GM19395 (cell line): ENCODE data around the gene ADAMTS12.

Experiments used
- ATAC-seq: cut with Tn5 transposase; IDR thresholded peaks from one replicate; pipeline ENCODE4 v1.9.1; 2021; ENCODE audit warnings: mild to moderate bottlenecking, moderate library complexity; ENCODE audit not compliant: unreplicated experiment

The ADAMTS12 gene

GRCh38 chr5:33807771-33808170 lies 84.0 kb downstream of the ADAMTS12 start:
- no peak for ATAC-seq

GRCh38 chr5:33806738-33807442 lies 84.9 kb downstream of the ADAMTS12 start:
- ATAC-seq, result no peak

- no peak for ATAC-seq
Observed at GRCh38 chr5:33801292-33801691, 90.5 kb downstream of the ADAMTS12 start.

- no peak for ATAC-seq
Observed at GRCh38 chr5:33800241-33800950, 91.4 kb downstream of the ADAMTS12 start.

DNA sequence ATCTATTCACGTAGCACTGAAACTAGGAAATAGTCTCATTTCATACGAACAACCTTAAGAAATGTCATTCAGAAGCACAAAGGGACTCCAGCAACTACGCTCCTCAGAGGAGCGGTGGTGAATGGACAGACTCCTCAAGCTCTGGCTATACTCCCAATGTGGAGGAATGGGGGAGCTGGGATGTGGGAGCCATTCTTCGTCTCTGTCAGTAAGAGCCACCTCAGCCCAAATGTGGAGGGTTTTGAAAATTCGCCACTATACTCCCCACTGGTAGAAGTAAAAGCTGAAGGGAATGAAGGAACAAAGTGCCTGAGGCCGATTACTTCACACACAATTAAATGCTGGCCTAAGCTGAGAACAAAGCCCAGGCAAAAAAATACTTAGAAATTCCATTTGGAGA lies 96.3 kb downstream of the ADAMTS12 start:
- ATAC-seq, result no peak

GRCh38 chr5:33794550-33795181 lies 97.1 kb downstream of the ADAMTS12 start:
- no peak for ATAC-seq

GRCh38 chr5:33793836-33794549 lies 97.8 kb downstream of the ADAMTS12 start:
- ATAC-seq, result no peak

GRCh38 chr5:33793276-33793675 lies 98.5 kb downstream of the ADAMTS12 start:
- no peak for ATAC-seq

DNA sequence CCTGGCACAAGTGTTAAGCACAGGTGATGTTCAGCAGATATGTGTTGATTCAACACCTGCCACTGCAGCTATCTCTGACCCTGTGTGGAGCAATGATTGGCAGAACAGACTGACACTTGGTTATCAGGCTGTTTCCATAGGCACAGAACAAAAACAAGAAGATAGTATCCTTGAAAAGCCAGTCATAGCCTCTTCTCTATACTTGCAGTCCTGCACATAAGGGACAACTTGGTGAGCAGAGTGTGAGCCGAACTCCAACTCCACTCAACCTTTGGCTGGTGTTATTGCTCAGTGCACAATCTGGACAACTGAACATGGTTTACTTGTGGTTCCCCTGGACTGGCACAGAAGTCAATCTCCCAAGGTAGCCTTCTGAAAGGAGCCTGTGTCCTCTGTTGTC lies 99.2 kb downstream of the ADAMTS12 start:
- ATAC-seq, result no peak

- ATAC-seq, result no peak
Observed at GRCh38 chr5:33789567-33789957, 102.2 kb downstream of the ADAMTS12 start.

DNA sequence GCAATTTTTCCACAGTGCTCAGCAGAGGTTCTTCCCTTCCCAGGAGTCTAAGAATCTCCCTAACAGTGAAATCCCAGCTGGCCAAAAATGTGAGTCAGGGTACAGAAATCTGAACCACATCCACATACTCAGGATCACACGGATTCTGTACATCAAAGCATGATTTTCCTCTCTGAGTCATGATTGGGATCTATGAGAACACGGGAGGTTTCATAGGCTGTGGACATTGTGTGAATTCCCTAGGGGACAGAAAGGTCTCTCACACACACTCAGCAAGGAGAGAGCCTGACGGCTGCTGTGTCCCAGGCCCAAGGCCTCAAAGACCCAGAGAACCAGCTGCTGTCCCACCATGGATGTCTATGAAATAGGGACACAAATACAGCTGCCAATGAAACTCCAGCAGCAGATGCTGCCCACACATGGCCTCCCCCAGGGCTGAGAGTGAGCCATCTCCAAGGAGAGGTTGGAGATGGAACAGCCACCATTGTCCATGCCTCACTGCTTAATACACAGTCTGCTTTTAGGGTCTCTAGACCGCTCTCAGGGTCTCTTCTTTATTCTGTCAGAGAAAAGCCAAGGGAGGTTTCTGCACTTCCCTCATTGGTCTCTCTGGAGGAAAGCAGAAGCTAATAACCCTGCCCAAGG lies 102.7 kb downstream of the ADAMTS12 start:
- ATAC-seq, result no peak

DNA sequence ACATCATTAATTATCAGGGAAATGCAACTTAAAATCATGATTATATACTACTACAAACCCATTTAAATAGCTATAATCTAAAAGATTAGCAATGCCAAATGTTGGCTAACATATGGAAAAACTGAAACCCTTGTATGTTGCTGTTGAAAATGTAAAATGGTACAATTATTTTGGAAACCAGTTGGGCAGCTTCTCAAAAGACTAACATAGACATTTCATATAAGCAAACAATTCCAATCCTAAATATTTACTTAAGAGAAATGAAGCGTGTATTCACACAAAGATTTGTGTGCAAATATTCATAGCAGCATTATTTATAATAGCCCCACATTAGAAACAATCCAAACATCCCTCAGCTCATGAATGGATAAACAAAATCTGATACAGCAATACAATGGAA lies 106.2 kb downstream of the ADAMTS12 start:
- ATAC-seq, result no peak

DNA sequence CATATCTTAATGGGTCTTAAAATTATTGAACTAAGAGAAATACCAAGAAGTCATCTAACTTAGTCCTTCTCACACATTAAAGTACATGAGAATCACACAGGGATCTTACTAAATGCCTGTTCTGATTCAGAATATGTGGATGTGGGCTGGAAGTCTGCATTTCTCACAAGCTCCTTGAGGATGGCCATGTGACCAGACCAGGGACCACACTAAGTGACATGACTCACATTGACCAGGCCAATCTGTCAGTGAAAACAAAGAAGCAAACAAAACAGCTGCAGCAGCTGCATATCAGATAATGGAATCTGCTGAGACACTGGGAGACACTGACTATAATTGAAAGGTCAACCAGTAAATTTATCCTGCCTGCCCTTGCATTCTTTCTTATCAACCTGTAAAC lies 110.5 kb downstream of the ADAMTS12 start:
- no peak for ATAC-seq

GRCh38 chr5:33776151-33776660 lies 115.6 kb downstream of the ADAMTS12 start:
- no peak for ATAC-seq

- ATAC-seq, result no peak
Observed at GRCh38 chr5:33774341-33774740, 117.4 kb downstream of the ADAMTS12 start.

GRCh38 chr5:33772380-33772897 lies 119.4 kb downstream of the ADAMTS12 start:
- no peak for ATAC-seq

GRCh38 chr5:33769968-33770367 lies 121.8 kb downstream of the ADAMTS12 start:
- no peak for ATAC-seq

GRCh38 chr5:33769196-33769595 lies 122.6 kb downstream of the ADAMTS12 start:
- no peak for ATAC-seq

- no peak for ATAC-seq
Observed at GRCh38 chr5:33766023-33766422, 125.8 kb downstream of the ADAMTS12 start.

DNA sequence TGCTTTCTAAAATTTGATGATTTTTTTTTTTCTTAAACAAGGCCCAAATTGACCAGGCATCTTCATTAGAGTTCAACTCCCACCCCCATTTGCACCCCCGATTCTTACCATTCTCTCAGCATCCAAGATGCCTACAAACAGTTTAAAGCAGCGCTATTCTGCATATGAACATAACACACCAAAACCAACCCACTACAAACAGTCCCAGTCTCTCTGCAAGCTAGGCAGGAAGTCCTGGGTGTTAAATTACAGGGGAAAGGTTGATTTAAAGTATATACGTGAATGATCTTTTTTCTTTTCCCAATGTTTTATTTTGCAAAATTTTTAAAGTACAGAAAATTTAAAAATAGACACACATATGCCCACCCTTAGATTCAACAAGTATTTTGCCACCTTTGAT lies 127.0 kb downstream of the ADAMTS12 start:
- no peak for ATAC-seq

DNA sequence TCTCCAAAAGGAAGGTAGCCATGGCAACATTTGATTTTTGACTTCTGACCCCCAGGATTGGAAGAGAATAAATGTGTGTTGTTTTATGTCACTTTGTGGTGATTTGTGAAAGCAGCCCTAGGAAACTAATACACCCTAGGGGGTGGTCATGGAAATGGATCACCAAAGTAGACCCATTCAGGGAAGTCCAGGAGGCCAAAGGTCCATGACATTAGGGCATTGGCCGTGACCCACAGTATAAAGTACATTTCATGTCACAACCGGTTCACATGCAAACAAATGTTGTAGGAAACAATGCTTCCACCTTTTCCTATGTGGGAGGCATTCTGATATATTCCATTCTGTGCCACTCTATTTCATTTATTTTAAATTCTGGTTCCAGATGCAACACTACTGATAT lies 128.4 kb downstream of the ADAMTS12 start:
- ATAC-seq, result no peak
